ENCODE measurements around the gene WDR75.
"Not testable (repeated sequence)": the region's sequence is repeated elsewhere in the genome, so short reads cannot be mapped to it uniquely, and the experiment has no call there.

WDR75 gene

DNA sequence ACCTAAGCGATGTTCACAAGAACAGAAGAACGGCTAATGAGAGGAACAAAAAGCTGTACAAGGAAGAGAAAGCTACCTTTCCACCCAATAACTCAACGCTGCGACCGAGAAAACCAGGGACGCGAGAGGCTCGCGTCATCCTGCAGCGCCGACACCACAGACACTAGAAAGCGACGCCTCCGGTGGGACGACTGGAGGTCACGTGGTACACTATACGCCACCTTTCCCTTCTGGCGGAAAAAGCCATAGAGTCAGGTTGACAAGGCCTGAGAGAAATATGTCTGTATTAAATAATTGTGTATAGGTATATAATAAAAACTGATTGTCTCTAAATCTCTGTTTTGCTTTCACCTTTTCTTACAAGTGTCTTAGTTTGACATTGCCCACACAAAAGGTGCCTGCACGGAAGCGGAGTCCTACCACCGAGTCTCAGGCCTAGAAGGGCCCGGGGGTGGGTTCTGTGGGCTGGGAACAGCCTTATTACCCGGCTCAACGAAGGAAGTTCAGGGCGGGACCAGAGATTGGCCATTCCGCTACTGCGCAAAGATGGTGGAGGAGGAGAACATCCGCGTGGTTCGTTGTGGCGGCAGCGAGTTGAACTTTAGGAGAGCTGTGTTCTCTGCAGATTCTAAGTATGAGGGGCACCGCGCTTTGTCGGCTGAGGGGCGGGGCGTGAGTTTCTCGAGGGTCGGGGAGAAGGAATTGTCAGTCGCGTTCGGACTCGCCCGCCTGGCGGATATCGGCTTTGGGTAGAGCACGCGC lies at the start of gene WDR75:
Gene WDR75 (plus strand): TSS at position 528 of the 762 bp plus-strand sequence. CDS start 19 bp downstream, at position 547.
- peak; percentile 96 for DNase-seq

DNA sequence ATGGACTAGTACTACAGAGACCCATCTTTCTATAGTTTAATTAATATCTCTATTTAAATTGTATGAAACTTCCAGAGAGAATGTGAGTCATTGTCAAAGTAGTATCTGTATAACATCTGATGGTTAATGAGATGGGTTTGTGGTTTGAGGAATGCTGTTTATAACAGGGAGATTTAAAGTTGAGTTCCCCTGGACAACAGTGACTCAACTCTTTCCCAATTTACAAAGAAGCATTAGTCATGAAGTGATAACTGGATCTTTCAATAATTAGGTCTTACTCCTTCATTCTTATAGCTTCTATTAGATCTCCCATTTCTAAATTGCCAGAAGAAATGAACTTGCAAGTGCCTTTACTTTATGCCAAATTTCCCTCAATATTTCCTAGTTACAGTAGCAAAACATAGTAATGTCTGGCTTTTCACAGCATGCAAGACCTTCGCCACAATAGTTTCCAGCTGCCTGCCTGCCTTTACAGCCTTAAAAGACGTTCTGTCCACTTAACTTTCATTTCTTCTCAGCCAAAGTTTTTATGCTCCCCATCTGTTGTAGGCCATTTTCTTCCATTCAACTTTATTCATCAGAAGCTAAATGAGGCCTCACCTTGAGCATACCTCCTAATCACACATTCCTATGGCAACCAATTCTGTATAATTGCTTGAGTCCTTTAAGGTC lies 47.7 kb upstream of the WDR75 start:
- no peak for DNase-seq

DNA sequence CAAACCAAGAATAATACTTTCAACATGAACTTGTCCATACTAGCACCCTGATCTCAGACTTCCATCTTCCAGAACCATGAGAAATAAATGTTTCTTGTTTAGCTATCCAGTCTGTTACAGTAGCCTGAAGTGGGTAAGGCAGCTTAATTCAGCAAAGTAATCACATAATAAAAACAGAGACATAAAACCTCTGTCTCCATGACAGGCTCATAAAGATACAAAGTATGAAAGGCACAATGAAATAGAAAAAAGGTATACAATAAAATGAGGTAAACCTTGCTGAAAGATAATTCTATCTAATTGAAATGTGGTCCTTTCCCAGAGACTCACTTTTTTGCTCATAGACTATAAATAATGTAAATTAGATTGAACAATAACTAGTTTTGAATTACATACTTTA lies 46.7 kb upstream of the WDR75 start:
- DNase-seq, result no peak

DNA sequence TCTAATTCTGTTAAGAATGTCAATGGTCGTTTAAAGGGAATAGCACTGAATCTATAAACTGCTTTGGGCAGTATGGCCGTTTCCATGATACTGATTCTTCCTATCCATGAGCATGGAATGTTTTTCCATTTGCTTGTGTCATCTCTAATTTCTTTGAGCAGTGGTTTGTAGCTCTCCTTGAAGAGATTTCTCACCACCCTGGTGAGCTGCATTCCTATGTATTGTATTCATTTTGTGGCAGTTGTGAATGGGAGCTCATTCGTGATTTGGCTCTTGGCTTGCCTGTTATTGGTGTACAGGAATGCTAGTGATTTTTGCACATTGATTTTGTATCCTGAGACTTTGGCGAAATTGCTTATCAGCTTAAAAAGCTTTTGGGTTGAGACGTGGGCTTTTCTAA lies 38.3 kb upstream of the WDR75 start:
- DNase-seq, result no peak

DNA sequence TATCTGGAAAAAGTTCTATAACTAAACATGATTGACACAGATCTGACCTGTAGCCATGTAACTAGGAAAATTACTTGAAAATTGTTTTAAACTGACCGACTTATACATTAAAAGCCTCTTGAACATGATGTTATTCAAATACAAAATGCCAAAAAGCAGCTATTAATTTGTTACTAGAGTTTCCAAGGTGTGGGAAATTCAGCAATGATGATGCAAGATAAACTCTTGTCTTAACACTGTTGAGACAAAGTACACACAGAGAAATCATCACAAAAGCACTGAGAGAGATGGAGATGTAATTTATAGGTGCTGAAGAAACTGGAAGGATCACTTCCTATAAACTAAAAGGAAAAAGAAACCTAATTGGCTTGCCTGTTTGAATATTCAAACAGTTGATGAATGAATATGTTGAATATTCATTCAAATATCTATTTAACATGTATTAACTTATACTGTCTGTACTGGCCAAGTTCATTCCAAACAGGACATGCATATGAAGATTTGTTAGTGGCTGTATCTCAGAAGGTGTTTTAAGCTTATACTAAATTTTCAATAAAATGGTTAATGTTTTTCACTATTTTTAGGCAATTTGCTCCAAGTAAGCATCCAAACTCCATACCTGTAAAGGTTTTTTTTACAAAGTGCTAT lies 34.6 kb upstream of the WDR75 start:
- DNase-seq, result no peak

DNA sequence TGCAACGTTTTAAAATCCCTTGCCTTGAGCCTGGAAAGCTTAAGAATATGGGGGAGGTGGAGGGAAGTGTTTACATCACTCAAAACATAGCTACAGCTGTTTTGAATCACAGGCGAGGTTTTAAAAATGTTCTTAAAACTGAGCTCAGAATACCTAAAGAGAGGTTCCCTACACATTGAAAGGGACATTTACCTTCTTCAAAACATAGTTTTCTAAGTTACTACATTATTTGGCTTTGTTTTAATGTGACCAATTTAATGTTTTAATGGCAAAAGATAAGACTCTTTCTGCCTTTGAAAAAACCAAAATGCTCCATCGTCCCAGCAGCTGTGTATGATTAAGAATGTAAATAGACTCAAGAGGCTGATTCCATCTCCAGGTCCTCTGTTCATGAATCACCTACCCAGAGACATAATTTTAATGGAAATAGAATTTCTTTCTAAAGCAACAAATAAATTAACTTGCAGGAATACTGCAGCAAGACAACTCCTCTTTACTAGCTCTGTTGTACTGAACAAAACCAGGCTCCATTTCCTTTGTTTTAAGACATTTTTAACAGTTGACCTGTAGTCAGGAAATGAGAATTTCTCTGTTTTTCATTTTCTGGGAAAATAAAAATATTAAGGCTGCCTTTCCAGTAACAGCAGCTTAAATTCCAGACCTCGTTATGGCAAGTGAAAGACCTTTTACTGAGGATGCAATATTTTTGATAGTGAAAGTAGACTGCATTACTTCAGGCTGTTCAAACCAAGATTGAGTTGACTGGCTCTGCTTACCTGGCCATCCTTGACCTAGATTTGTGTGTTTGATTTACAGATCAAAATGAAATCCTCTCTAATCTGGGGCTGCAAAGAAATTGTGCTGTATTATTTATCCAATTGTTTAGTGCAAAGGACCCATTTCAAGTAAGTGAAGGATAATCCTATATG lies 33.7 kb upstream of the WDR75 start:
- no peak for DNase-seq

DNA sequence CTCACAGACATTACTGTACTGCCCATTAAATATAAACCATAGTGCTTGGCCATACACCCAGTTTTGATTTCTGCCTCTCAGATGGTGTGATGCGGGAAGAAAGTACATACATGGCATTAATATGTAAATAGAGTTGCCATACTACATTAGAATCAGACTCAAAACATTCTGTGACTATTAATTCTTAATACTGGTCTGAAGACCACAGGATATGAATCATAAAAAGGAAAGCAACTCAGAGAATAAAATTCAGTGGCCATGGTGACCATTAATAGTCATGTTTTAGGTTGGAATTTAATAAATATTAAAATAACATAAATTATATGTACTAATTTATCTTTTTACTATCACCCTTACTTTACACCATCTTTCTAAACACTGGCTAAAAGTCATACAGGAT lies 33.0 kb upstream of the WDR75 start:
- DNase-seq, result no peak

DNA sequence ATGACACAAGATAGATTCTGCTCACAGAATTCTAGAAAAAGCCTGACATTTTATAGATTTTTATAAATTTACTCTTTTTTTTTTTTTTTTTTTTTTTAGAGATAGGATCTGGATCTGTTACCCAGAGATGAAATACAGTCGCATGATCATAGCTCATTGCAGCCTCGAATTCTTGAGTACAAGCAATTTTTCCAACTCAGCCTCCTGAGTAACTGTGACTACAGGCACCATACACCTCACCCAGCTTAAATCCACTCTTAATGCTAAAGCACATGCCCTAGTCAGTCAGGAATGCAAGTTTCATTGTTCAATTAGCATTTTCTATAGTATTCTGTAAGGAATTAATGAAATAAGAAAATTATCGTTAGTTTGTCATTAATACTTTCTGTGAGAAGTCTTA lies 32.1 kb upstream of the WDR75 start:
- no peak for DNase-seq

DNA sequence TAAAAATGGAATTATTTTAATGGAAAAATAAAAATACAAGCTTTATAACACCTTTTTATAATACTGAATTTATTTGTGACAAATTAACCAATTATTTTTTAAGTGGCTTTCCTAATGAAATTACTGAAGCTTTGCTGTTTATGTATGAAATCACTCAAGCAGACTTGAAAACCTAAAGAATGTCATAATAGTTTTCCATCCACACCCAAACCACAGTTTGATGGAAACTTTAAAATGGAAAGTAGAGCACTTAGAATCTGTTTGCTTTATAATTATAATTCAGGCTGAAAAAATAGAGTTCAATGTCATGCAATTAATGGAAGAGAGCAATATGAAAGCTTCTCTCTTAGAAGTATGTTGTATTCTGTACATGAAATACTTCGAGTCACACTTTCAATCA lies 31.6 kb upstream of the WDR75 start:
- no peak for DNase-seq

DNA sequence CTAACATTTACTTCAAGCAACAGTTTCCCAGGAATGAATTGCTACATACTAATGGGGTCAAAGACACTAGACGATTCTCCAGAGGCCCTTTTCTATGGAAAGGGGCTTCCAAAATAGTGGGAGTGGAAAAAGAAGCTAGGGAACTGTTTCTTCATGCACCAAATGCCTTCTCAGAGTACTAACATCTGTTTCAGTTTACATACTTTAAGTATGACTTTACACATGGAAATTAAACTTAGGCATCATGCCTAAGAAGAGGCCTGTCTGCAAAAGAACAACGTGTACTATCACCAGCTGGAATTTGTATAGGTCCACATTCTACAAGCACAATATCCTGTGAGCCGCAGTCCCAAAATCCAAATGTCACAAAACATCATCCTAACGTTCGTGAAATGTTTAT lies 29.4 kb upstream of the WDR75 start:
- no peak for DNase-seq

DNA sequence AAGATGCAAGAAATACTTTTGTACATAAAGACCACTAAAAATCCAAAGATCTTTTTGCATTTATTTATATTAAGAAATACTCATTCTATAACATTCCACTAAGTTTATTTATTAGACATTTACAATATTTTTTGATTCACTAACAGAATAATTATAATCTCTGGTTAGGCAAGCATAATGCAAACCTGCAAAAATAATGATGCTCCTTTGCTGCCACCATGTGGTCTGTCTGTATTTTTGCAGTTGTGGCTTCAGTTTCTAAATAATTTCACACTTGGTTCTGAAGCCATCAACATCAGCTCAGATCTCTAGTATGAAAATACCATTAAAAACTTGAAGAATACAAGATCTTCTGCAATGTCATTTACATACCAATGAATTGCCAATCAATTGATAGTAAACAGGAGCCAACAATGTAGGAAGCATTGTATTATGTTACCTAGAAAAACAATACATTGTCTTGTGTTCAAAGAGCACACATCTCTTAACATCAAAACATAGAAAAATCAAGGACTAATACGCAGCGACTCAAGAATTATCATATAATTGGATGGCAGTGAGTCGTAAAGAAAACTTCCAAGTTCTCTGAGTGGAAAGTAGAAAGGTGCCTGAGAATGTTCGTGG lies 28.8 kb upstream of the WDR75 start:
- DNase-seq, result peak; percentile 58

DNA sequence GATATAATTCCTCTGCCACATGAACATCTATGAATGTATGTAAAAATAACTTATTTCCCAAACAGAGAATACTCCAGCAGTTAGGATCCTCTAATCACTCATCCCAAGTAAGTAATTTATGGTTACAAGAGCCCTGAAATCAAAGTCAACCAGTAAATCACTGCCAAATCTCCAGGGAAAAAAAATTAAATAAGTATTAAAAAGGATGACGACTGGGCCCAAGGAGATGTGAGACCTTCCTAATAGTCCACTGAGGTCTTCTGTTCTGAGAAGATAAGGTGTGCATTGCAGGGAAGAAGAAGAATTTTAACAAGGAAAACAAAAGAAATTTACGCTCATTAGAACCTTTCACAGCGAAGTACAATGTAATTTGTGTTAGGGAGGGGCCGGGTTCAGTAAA lies 28.0 kb upstream of the WDR75 start:
- no peak for DNase-seq

DNA sequence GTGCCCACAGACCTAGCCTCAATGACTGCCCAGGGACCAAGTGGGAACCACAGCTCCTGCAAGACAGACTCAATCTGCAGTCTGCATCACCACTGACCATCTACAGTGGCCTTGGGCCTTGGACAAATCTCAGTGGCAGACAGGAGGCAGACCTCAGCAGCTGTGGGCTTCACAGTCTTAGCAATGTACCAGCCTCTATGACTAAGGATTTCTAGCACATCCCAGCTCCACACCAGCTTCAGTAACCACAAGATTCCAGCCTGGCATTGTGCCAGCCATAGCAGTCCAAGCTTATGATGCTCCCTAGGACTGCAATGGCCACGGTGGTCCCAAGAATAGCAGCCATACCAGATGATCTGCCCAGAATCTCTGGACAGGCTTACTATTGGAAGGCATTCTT lies 19.6 kb upstream of the WDR75 start:
- no peak for DNase-seq

DNA sequence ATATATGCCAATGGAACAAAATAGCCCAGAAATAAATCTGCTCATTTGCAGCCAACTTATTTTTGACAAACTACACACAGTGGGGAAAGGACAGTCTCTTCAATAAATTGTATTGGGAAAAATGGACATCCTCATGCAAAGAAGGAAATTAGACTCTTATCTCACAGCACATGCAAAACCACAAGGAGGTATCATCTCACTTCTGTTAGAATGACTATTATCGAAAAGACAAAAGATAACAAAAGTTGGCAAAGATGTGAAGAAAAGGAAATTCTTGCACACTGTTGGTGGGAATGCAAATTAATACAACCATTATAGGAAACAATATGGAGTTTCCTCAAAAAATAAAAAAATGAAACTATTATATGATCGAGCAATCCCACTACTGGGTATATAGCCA lies 16.3 kb upstream of the WDR75 start:
- no peak for DNase-seq

DNA sequence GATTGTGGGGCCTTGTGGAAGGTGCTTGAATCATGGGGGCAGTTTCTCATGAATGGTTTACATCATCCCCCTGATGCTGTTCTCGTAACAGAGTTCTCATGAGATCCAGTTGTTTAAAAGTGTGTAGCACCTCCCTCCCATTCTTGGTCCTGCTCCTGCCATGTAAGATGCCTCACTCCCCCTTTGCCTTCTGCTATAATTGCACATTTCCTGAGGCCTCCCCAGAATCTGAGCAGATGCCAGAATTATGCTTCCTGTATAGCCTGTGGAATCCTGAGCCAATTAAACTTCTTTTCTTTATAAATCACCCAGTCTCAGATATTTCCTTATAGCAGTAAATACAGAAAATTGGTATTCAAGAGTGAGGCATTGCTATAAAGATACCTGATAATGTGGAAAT lies 15.6 kb upstream of the WDR75 start:
- no peak for DNase-seq

DNA sequence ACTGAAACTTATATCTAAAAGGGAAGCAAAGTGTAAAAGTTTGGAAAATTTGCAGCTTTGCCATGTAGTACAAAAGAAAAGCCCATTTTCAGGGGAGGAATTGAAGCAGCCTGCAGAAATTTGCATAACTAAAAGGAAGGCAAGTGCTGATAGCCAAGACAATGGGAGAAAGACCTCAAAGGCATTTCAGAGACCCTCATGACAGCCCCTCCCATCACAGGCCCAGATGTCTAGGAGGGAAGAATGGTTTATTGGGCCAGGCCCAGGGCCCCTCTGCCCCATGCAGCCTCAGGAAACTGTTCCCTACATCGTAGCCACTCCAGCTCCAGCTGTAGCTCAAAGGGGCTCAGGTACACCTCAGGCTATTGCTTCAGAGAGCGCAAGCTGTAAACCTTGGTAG lies 14.4 kb upstream of the WDR75 start:
- DNase-seq, result no peak

DNA sequence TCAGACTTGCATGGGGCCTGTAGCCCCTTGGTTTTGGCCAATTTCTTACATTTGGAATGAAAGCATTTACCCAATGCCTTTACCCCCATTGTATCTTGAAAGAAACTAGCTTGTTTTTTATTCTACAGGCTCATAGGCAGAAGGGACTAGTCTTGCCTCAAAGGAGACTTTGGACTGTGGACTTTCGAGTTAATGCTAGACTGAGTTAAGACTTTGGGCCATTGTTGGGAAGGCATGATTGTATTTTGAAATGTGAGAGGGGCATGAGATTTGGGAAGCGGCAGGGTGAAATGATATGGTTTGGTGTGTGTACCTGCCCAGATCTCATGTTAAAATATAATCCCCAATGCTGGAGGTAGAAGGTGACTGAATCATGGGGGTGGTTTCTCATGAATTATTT lies 13.4 kb upstream of the WDR75 start:
- DNase-seq, result no peak

DNA sequence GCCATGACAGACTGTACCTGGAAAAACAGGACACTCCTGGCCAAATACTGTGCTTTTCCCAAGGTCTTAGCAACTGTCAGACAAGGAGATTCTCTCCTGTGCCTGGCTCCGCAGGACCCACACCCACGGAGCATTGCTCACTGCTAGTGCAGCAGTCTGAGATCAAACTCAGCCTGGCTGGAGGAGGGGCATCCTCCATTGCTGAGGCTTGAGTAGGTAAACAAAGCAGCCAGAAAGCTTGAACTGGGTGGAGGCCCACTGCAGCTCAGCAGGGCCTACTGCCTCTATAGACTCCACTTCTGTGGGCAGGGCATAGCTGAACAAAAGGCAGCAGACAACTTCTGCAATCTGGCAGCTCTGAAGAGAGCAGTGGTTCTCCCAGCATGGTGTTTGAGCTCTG lies 10.8 kb upstream of the WDR75 start:
- not testable (repeated sequence) for DNase-seq

DNA sequence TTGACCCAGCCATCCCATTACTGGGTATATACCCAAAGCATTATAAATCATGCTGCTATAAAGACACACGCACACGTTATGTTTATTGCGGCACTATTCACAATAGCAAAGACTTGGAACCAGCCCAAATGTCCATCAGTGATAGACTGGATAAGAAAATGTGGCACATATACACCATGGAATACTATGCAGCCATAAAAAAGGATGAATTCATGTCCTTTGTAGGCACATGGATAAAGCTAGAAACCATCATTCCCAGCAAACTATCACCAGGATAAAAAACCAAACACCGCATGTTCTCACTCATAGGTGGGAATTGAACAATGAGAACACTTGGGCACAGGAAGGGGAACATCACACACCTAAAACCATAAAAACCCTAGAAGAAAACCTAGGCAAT lies 5.5 kb upstream of the WDR75 start:
- DNase-seq, result not testable (repeated sequence)

DNA sequence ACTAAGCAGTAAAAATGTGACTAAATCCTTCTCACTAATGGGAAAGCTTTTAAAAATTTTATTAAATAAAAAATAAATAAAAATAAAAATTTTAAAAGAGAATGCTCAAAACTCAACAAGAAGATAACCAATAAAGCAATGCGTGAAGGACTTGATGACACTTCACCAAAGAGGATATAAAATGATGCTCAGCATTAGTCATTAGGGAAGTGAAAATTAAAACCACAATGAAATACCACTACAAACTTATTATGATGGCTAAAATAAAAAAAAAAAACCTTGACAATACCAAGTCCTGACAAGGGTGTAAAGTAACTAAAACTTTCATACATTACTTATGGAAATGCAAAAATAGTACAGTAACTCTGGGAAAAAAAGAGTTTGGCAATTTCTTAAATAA lies 3.3 kb upstream of the WDR75 start:
- DNase-seq, result no peak

DNA sequence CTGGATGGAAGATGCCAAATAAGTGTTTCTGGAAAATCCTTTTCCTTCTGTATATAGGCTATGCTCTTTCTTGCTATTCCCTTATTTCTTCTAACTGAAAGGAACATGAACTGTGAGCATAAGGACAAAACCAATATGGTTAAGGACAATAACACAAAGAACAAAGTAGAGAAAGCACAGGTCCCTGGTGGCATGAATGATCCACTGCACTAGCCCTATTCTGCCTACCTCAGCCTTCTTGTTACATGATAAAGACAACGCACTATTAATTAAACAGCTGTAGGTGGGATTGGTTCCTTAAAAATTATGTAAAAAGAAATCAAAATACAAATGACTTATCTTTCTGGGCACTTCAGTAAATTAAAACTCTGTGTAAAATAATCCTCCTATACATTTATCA lies 1.9 kb upstream of the WDR75 start:
- DNase-seq, result no peak

DNA sequence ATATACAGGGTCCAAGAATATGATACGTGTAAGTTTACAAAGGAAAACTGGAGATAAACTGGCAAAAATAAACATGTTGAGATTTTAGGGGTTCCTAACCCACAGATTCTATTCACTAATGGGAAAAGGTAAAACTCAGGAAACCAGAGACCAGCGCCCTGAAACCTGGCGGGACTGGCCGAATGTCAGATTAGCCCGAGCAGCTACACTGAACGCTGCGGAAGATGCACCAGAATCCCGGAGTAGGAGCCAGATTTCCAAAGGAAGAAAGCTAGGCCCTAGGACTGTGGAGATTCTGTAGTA lies 679 bp upstream of the WDR75 start:
- DNase-seq, result no peak

DNA sequence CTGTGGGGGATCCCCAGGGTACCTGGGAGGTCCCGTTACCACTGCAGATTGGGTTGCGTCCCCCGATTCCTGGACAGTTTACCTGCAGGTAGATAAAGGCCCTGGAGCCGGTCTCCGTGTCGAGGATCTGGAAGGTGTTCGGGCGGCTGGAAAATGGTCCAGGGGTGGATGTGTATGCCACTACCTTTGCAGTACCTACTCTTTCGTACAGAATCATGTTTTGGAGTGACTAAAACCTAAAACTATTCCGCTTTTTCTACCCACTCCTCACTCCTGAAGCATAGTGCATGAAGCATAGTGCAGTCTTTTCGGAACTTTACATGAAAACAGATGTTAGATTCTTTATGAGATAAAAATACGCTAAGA lies 418 bp downstream of the WDR75 start:
- no peak for DNase-seq
